Tibial nerve (tissue), 3 donors: ENCODE data around the gene LY6G6C.
"Not testable (repeated sequence)": the region's sequence is repeated elsewhere in the genome, so short reads cannot be mapped to it uniquely, and the experiment has no call there.

Experiments used
- CTCF ChIP-seq, 5 experiments: fragments of 200-600 bp in 3 of 5; fragments of 450-650 bp in 2 of 5; sonication (generic) in 3 of 5; IDR thresholded peaks; one replicate each; pipeline ENCODE4 v1.5.1; 2016 to 2019; ENCODE audit warnings: antibody characterized with exemption in 5 of 5, mild to moderate bottlenecking in 3 of 5, moderate library complexity in 2 of 5
- POLR2A ChIP-seq, 2 donors: fragments of 450-650 bp; IDR thresholded peaks; one replicate each; pipeline ENCODE4 v1.6.1; 2017; ENCODE audit warnings: antibody characterized with exemption in 2 of 2, mild to moderate bottlenecking in 2 of 2, moderate library complexity in 2 of 2

- TF ChIP-seq POLR2A, CTCF (IDR thresholded peaks at IDR 0.05): not testable (repeated sequence)
Observed at GRCh38 chr6:31709157-31709556, 12.4 kb downstream of the LY6G6C start.
